ENCODE data around the gene PDLIM4.

The PDLIM4 gene

DNA sequence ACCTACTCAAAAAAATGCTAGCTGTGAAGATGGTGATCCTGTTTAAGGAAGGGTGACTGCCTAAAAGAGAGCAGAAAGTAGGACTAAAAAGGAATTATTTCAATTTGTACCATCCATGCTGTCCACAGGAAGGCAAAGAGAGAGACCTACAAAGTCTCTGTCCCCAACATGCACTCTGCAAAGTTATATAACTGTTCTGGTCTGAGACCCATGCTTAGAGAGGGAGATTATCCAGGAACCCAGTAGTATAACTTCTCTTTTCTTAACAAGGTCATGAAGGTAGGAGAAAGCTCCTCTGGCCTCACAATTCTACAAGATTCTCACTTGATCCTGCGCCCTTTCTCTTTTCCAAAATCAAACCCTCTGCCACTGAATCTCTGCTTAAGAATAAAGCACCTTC, 62.5 kb downstream of the PDLIM4 start:
- DNase-seq (ENCODE audit: extremely low read depth, low read depth) = no peak
- no peak overlapping the region for H3K4me3 ChIP-seq (replicated peaks; ENCODE audit: low read depth, low read length)
- TF ChIP-seq, protein P1, sequence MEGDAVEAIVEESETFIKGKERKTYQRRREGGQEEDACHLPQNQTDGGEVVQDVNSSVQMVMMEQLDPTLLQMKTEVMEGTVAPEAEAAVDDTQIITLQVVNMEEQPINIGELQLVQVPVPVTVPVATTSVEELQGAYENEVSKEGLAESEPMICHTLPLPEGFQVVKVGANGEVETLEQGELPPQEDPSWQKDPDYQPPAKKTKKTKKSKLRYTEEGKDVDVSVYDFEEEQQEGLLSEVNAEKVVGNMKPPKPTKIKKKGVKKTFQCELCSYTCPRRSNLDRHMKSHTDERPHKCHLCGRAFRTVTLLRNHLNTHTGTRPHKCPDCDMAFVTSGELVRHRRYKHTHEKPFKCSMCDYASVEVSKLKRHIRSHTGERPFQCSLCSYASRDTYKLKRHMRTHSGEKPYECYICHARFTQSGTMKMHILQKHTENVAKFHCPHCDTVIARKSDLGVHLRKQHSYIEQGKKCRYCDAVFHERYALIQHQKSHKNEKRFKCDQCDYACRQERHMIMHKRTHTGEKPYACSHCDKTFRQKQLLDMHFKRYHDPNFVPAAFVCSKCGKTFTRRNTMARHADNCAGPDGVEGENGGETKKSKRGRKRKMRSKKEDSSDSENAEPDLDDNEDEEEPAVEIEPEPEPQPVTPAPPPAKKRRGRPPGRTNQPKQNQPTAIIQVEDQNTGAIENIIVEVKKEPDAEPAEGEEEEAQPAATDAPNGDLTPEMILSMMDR (IDR thresholded peaks at IDR 0.05; ENCODE audit: low read depth, low read length, missing control alignments) = no peak

DNA sequence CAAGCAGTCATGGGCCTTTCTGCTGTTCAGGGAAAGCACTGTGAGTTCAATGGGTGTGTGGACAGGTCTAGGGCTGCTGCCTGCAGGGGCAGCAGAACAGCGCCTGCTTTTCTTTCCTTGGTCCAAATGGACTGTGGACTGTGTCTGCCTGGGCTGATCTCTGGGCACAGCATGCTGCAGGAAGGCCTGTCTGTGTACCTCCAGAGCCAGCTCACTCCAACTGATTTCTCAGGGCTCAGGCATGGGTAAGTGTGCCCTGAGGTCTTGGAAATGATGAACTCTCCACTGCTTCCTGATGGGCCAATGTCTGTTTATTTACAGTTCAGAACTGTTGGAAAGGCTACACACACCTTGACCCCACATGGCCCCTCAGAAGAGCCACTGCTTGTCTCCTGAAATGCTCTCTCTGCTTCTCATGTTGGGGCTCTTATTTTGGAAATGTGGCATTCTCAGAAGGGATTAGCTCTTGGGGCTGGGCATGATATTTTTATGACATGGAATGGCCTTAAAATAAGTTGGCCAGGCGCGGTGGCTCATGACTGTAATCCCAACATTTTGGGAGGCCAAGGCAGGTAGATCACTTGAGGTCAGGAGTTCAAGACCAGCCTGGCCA, 63.7 kb downstream of the PDLIM4 start:
- TF ChIP-seq, protein P1 (IDR thresholded peaks at IDR 0.05; ENCODE audit: low read depth, low read length, missing control alignments) = no peak
- H3K4me3 ChIP-seq (replicated peaks; ENCODE audit: low read depth, low read length) = no peak overlapping the region
- no peak for DNase-seq (ENCODE audit: extremely low read depth, low read depth)

DNA sequence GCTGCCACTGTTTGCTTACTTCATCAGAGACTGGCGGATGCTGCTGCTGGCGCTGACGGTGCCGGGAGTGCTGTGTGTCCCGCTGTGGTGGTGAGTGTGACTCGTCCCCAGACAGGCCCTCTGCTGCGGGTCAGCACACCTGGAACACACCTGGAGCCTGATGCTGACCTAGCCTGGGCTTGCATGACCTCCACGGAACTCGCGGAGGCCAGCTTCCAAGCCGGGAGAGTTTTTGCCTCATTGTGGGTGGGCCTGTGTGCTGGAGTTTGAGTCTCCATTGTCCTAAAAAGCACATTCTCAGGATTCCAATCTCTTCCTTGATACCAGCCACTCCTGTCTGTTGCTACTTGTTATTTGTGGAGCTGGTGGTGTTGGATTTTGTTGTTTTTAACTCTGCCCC, 64.8 kb downstream of the PDLIM4 start:
- DNase-seq (ENCODE audit: extremely low read depth, low read depth) = no peak
- H3K4me3 ChIP-seq (replicated peaks; ENCODE audit: low read depth, low read length) = no peak overlapping the region
- TF ChIP-seq, protein P1 (IDR thresholded peaks at IDR 0.05; ENCODE audit: low read depth, low read length, missing control alignments) = no peak

Data from HFF-Myc (cell line).